ENCODE measurements around the gene BLM.

BLM gene

DNA sequence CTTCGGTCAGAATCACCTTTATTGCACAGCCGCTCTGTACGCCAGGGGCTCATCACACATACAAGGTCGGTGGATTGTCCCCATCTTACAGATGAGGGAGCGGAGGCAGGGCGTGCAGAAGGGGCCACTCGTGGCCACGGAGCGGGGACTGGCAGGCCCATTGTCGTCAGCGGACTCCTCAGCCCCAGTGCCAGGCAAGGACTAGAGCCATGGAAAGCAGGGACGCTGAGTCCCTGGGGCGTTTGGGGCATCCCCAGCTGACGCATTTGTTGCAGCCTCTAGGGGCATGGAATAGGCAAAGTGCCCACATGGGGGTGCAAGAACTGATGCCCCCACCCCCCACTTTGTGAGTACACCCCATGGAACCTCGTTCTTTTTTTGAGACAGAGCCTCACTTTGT lies 121.4 kb downstream of the BLM start:
- no peak overlapping the region for H2AFZ ChIP-seq (ENCODE audit: low read depth)
- no peak for TF ChIP-seq CTCF (conservative IDR thresholded peaks at IDR 0.05; ENCODE audit: low read depth, low read length)
- no peaks in the 10 kb centered on the region for H4K20me1 ChIP-seq (ENCODE audit: insufficient read depth)
- H3K4me2 ChIP-seq, result no peak overlapping the region
- H3K4me3 ChIP-seq (IDR thresholded peaks at IDR 0.05; ENCODE audit: insufficient read depth, low read depth, low read length), result no peak overlapping the region
- H3K36me3 ChIP-seq (ENCODE audit: insufficient read depth), result no peaks in the 10 kb centered on the region
- no peak overlapping the region for H3K27ac ChIP-seq
- peaks cover 5% of the 10 kb centered on the region for H3K4me1 ChIP-seq (ENCODE audit: low read depth, poor library complexity, severe bottlenecking)
- H3K27me3 ChIP-seq (ENCODE audit: insufficient read depth, low read depth), result no peaks in the 10 kb centered on the region
- H3K79me2 ChIP-seq (ENCODE audit: insufficient read depth, low read depth), result no peaks in the 10 kb centered on the region
- no peak overlapping the region for H3K9ac ChIP-seq

DNA sequence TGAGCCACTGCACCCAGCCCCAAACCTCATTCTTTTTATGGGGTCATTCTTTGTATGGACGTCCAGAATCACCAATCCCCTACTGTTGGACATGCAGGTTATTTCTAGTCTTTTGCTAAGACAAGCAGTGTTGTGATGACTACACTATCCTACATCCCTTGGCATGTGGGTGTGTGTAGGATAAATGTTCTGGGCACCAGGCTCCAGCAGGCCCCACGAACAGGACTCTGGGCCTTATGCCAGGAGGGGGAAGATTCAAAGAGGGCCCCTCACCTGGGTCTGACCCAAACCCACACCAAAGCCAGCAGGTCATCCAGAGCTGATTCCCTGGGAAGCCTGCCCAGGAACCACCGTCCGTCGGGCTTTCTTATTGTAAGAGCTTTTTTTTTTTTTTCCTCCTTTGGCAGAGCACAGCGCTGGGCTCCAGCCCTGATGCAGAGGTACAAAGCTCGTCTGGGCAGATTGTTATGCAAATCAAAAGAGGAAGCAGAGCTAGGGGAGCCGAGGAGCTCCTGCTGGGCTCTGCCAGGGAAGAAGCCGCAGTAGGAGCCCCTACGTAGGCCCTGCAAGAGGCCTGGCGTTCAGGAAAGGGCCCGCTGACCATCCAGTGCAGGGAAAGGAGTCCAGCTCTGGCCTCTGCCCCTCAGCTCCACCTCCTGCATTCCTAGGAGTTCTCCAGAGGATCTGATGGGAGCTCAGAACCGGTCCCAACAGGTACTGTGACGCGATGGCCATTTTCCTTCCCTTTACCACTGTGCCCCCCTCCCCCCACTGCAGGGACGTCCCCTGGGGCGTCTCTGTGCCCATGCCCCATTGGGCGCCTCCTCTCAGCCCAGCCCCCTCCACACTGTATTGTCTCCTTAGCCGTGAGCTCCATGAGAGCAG lies 122.3 kb downstream of the BLM start:
- no peaks in the 10 kb centered on the region for H3K27me3 ChIP-seq (ENCODE audit: insufficient read depth, low read depth)
- H3K4me3 ChIP-seq (IDR thresholded peaks at IDR 0.05; ENCODE audit: insufficient read depth, low read depth, low read length), result no peak overlapping the region
- no peaks in the 10 kb centered on the region for H3K79me2 ChIP-seq (ENCODE audit: insufficient read depth, low read depth)
- no peak for TF ChIP-seq CTCF (conservative IDR thresholded peaks at IDR 0.05; ENCODE audit: low read depth, low read length)
- no peak overlapping the region for H2AFZ ChIP-seq (ENCODE audit: low read depth)
- H3K27ac ChIP-seq, result no peak overlapping the region
- H4K20me1 ChIP-seq (ENCODE audit: insufficient read depth), result no peaks in the 10 kb centered on the region
- H3K4me1 ChIP-seq (ENCODE audit: low read depth, poor library complexity, severe bottlenecking), result peaks cover 5% of the 10 kb centered on the region
- no peak overlapping the region for H3K4me2 ChIP-seq
- no peak overlapping the region for H3K9ac ChIP-seq
- H3K36me3 ChIP-seq (ENCODE audit: insufficient read depth), result no peaks in the 10 kb centered on the region

- H3K36me3 ChIP-seq (ENCODE audit: insufficient read depth), result no peaks in the 10 kb centered on the region
- H4K20me1 ChIP-seq (ENCODE audit: insufficient read depth), result no peaks in the 10 kb centered on the region
- no peaks in the 10 kb centered on the region for H3K27me3 ChIP-seq (ENCODE audit: insufficient read depth, low read depth)
- peaks cover 13% of the 10 kb centered on the region for H3K4me1 ChIP-seq (ENCODE audit: low read depth, poor library complexity, severe bottlenecking)
- H3K79me2 ChIP-seq (ENCODE audit: insufficient read depth, low read depth), result no peaks in the 10 kb centered on the region
- H3K4me2 ChIP-seq, result no peak overlapping the region
- H3K9ac ChIP-seq, result no peak overlapping the region
- H3K4me3 ChIP-seq (IDR thresholded peaks at IDR 0.05; ENCODE audit: insufficient read depth, low read depth, low read length), result no peak overlapping the region
- TF ChIP-seq CTCF (conservative IDR thresholded peaks at IDR 0.05; ENCODE audit: low read depth, low read length), result no peak
- no peak overlapping the region for H2AFZ ChIP-seq (ENCODE audit: low read depth)
- no peak overlapping the region for H3K27ac ChIP-seq
Measured at GRCh38 chr15:90840157-90840855, 123.2 kb downstream of the BLM start.

- no peak overlapping the region for H2AFZ ChIP-seq (ENCODE audit: low read depth)
- no peak overlapping the region for H3K4me3 ChIP-seq (IDR thresholded peaks at IDR 0.05; ENCODE audit: insufficient read depth, low read depth, low read length)
- H3K4me1 ChIP-seq (ENCODE audit: low read depth, poor library complexity, severe bottlenecking), result peaks cover 13% of the 10 kb centered on the region
- H3K9ac ChIP-seq, result no peak overlapping the region
- H3K27me3 ChIP-seq (ENCODE audit: insufficient read depth, low read depth), result no peaks in the 10 kb centered on the region
- H3K27ac ChIP-seq, result no peak overlapping the region
- no peak for TF ChIP-seq CTCF (conservative IDR thresholded peaks at IDR 0.05; ENCODE audit: low read depth, low read length)
- H3K4me2 ChIP-seq, result no peak overlapping the region
- no peaks in the 10 kb centered on the region for H4K20me1 ChIP-seq (ENCODE audit: insufficient read depth)
- no peaks in the 10 kb centered on the region for H3K79me2 ChIP-seq (ENCODE audit: insufficient read depth, low read depth)
- H3K36me3 ChIP-seq (ENCODE audit: insufficient read depth), result no peaks in the 10 kb centered on the region
Measured at GRCh38 chr15:90840954-90841353, 123.8 kb downstream of the BLM start.
